Stimulated activated CD8-positive, alpha-beta memory T cell treated with anti-CD3 and anti-CD28 coated beads, Interleukin-2, amount 100 ng/mL, for 48 hours (primary cell): Measurements from ENCODE around the gene KPNB1.
A peak's percentile ranks its signal among the peaks of the same experiment; 100 is the strongest.

Source experiments
- DNase-seq, 2 donors: peaks; one replicate each; pipeline ENCODE4 v3.0.0-alpha.2; 2020; ENCODE audit warnings: low read depth in 2 of 2

KPNB1 gene

GRCh38 chr17:47636273-47637030, 13.3 kb upstream of the KPNB1 start:
- DNase-seq = no peak

- DNase-seq = no peak
Measured at GRCh38 chr17:47638903-47639302, 10.8 kb upstream of the KPNB1 start.

GRCh38 chr17:47640076-47640475, 9.6 kb upstream of the KPNB1 start:
- no peak for DNase-seq

GRCh38 chr17:47641202-47641601, 8.5 kb upstream of the KPNB1 start:
- DNase-seq = no peak

GRCh38 chr17:47643116-47643515, 6.6 kb upstream of the KPNB1 start:
- no peak for DNase-seq

- DNase-seq = no peak
Measured at GRCh38 chr17:47644324-47644723, 5.4 kb upstream of the KPNB1 start.

- DNase-seq = peak in 1 of 2 donors; percentile 39
Measured at GRCh38 chr17:47649972-47650524, 329 bp downstream of the KPNB1 start.

- peak; percentile 91 to 96 for DNase-seq
Measured at GRCh38 chr17:47650525-47651522, 1.1 kb downstream of the KPNB1 start.

- no peak for DNase-seq
Measured at GRCh38 chr17:47651704-47652103, 2.0 kb downstream of the KPNB1 start.

- no peak for DNase-seq
Measured at GRCh38 chr17:47652570-47652969, 2.9 kb downstream of the KPNB1 start.

- no peak for DNase-seq
Measured at GRCh38 chr17:47653442-47653841, 3.7 kb downstream of the KPNB1 start.

- no peak for DNase-seq
Measured at GRCh38 chr17:47654991-47655390, 5.3 kb downstream of the KPNB1 start.

- no peak for DNase-seq
Measured at GRCh38 chr17:47660064-47660492, 10.4 kb downstream of the KPNB1 start.

- DNase-seq = peak; percentile 15 to 27
Measured at GRCh38 chr17:47663912-47664623, 14.3 kb downstream of the KPNB1 start.

- no peak for DNase-seq
Measured at GRCh38 chr17:47664624-47664941, 14.9 kb downstream of the KPNB1 start.

- DNase-seq = no peak
Measured at GRCh38 chr17:47665655-47666054, 15.9 kb downstream of the KPNB1 start.

- DNase-seq = no peak
Measured at GRCh38 chr17:47669081-47669480, 19.4 kb downstream of the KPNB1 start.

- DNase-seq = no peak
Measured at GRCh38 chr17:47670064-47670463, 20.3 kb downstream of the KPNB1 start.

GRCh38 chr17:47674499-47674898, 24.8 kb downstream of the KPNB1 start:
- no peak for DNase-seq

GRCh38 chr17:47675380-47676198, 25.9 kb downstream of the KPNB1 start:
- DNase-seq = no peak

GRCh38 chr17:47676199-47676472, 26.4 kb downstream of the KPNB1 start:
- DNase-seq = no peak
